ENCODE data around the gene LRRC26.

Gene LRRC26

GRCh38 chr9:137134191-137134590 is 35.7 kb downstream of the LRRC26 start:
- DNase-seq (ENCODE audit: extremely low spot score), result no peak
- CTCF ChIA-PET, result no interaction called here
- POLR2A ChIA-PET, result no interaction called here
- TF ChIP-seq ZNF384 (IDR thresholded peaks at IDR 0.05) (0 out of 2 replicates have a peak, but pooled peaks have one; percentile 47), SP1 (IDR thresholded peaks at IDR 0.05) (no peak)

- TF ChIP-seq BHLHE40 (IDR thresholded peaks at IDR 0.05; ENCODE audit: borderline replicate concordance) (no peak), ARNT (IDR thresholded peaks at IDR 0.05) (no peak), LEF1 (IDR thresholded peaks at IDR 0.05; ENCODE audit: borderline replicate concordance) (no peak), HDGF (IDR thresholded peaks at IDR 0.05; ENCODE audit: borderline replicate concordance) (no peak), ZNF384 (IDR thresholded peaks at IDR 0.05) (no peak), FOXA1 (IDR thresholded peaks at IDR 0.05) (no peak), PKNOX1 (IDR thresholded peaks at IDR 0.05) (no peak), TARDBP (IDR thresholded peaks at IDR 0.05) (no peak), SP1 (IDR thresholded peaks at IDR 0.05) (no peak), NFRKB (IDR thresholded peaks at IDR 0.05) (no peak)
- DNase-seq (ENCODE audit: extremely low spot score), result no peak
- ChIA-PET CTCF (interaction anchor here (0.7 to 2.4 kb wide), 6 partner anchors 20 to 182 kb away, joined by 3 to 8 read pairs (median 4); partner anchors contain the start of gene NPDC1), POLR2A (interaction anchor here (0.7 to 3.0 kb wide), 40 partner anchors 10 to 422 kb away, joined by 3 to 57 read pairs (median 4); partner anchors contain the start of genes CYSRT1, EXD3, GRIN1 and LRRC26)
Observed at GRCh38 chr9:137130176-137130755, 39.6 kb downstream of the LRRC26 start.

DNA sequence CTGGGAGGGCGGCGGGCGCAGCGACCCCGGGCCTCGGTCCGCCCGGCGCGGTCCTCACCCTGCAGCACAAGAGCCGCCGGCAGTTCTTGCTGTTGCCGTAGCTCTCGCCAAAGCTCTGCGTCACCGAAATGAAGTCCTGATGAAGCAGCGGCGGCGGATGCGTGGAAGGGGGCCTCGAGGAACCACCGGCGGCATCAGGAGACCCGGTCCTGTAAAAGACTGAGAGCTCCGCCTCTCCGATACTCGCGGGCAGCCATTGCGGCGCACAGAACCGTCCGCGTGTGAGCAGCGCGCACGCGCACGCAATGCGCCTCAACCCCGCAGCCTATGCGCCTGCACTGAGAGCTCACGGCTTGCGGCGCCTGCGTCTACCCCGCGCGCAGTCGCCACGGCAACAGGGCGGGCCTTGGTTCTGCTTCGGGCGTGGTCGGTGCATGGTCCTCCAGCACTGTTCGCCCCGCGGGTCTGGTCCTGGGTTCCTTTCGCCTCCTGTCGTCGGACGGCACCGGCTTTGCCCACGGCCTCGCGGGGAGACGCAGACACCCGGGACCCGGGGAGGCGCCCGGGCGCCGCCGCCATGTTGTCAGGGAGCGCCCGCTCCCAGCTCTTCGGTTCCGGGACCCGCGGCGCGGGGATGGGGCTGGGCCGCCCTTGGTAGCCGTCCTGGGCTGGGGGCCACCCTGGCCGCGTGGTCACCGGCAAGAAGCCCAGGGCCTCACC is 40.2 kb downstream of the LRRC26 start:
- peak; percentile 94 for DNase-seq (ENCODE audit: extremely low spot score)
- CTCF ChIA-PET, result interaction anchor here (0.7 to 2.4 kb wide), 7 partner anchors 21 to 182 kb away, joined by 3 to 8 read pairs (median 3); no protein-coding TSS in a partner anchor
- TF ChIP-seq BHLHE40 (IDR thresholded peaks at IDR 0.05; ENCODE audit: borderline replicate concordance), result no peak
- no peak for TF ChIP-seq ZNF384 (IDR thresholded peaks at IDR 0.05)
- TF ChIP-seq HDGF (IDR thresholded peaks at IDR 0.05; ENCODE audit: borderline replicate concordance), result 0 out of 2 replicates have a peak, but pooled peaks have one; percentile 32
- TF ChIP-seq L3MBTL2 (conservative IDR thresholded peaks at IDR 0.05), result peak; percentile 24
- no peak for TF ChIP-seq FOXM1 (IDR thresholded peaks at IDR 0.05; ENCODE audit: borderline replicate concordance)
- no peak for TF ChIP-seq FOXK2 (IDR thresholded peaks at IDR 0.05)
- peak; percentile 58; the same call in 1 of the 2 replicates for TF ChIP-seq CTBP1 (IDR thresholded peaks at IDR 0.05; ENCODE audit: borderline replicate concordance)
- TF ChIP-seq PKNOX1 (IDR thresholded peaks at IDR 0.05), result no peak
- POLR2A ChIA-PET, result interaction anchor here (0.7 to 3.0 kb wide), 42 partner anchors 10 to 423 kb away, joined by 3 to 57 read pairs (median 4); partner anchors contain the start of genes CYSRT1, EXD3, GRIN1 and LRRC26

- DNase-seq (ENCODE audit: extremely low spot score), result no peak
- TF ChIP-seq BHLHE40 (IDR thresholded peaks at IDR 0.05; ENCODE audit: borderline replicate concordance), result no peak
- TF ChIP-seq L3MBTL2 (conservative IDR thresholded peaks at IDR 0.05), result no peak
- TF ChIP-seq FOXK2 (IDR thresholded peaks at IDR 0.05), result no peak
- TF ChIP-seq ZNF384 (IDR thresholded peaks at IDR 0.05), result no peak
- no peak for TF ChIP-seq FOXM1 (IDR thresholded peaks at IDR 0.05; ENCODE audit: borderline replicate concordance)
- no peak for TF ChIP-seq HDGF (IDR thresholded peaks at IDR 0.05; ENCODE audit: borderline replicate concordance)
- no peak for TF ChIP-seq CTBP1 (IDR thresholded peaks at IDR 0.05; ENCODE audit: borderline replicate concordance)
- TF ChIP-seq PKNOX1 (IDR thresholded peaks at IDR 0.05), result no peak
- TF ChIP-seq FOXA1 (IDR thresholded peaks at IDR 0.05), result no peak
- TF ChIP-seq SP1 (IDR thresholded peaks at IDR 0.05), result no peak
- TF ChIP-seq LEF1 (IDR thresholded peaks at IDR 0.05; ENCODE audit: borderline replicate concordance), result no peak
- TF ChIP-seq NFRKB (IDR thresholded peaks at IDR 0.05), result no peak
- CTCF ChIA-PET, result interaction anchor here (0.8 to 2.4 kb wide), 6 partner anchors 22 to 108 kb away, joined by 3 to 8 read pairs (median 3); no protein-coding TSS in a partner anchor
- POLR2A ChIA-PET, result interaction anchor here (0.8 to 3.0 kb wide), 36 partner anchors 10 to 423 kb away, joined by 3 to 57 read pairs (median 5); partner anchors contain the start of genes CYSRT1, EXD3, GRIN1 and LRRC26
Observed at GRCh38 chr9:137128862-137129455, 40.9 kb downstream of the LRRC26 start.

DNA sequence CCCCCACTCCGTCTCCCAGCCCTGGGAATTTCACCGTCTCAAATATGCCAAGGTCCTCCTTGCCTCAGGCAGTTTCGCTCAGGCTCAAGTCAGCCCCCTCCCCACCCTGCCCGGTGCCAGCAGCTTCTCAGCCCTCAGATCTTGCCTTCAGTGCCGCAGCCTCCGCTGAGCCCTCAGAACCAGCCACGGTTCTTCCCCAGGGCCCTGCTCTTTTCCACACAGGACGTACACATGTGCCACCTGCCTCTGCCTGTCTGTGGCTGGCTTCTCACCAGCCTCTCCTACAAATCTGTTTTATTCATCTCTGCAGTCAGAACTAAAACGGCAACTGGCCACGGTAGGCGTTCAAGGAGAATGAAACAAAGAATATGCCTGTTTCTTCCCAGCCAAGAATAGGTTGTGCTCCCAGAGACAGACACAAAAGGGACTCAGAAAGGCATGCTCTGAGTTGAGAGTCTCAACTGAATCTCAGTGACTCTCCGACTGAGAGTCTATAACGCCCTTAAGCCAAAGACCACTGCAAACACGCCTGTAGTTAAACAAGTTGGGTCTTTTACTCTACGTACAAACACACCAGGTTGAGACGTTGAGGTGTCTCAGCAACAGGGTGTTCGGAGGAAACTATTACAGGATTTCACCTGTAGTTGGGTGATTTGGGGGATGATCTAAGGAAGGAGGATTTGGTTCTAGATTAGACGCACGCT is 41.5 kb downstream of the LRRC26 start:
- no peak for TF ChIP-seq ARNT (IDR thresholded peaks at IDR 0.05)
- TF ChIP-seq FOXA1 (IDR thresholded peaks at IDR 0.05), result no peak
- TF ChIP-seq NFRKB (IDR thresholded peaks at IDR 0.05), result no peak
- no peak for TF ChIP-seq LEF1 (IDR thresholded peaks at IDR 0.05; ENCODE audit: borderline replicate concordance)
- no peak for TF ChIP-seq ZNF384 (IDR thresholded peaks at IDR 0.05)
- no peak for TF ChIP-seq TARDBP (IDR thresholded peaks at IDR 0.05)
- no peak for TF ChIP-seq PKNOX1 (IDR thresholded peaks at IDR 0.05)
- TF ChIP-seq L3MBTL2 (conservative IDR thresholded peaks at IDR 0.05), result no peak
- TF ChIP-seq BHLHE40 (IDR thresholded peaks at IDR 0.05; ENCODE audit: borderline replicate concordance), result no peak
- no peak for TF ChIP-seq ELF4 (IDR thresholded peaks at IDR 0.05)
- TF ChIP-seq CTBP1 (IDR thresholded peaks at IDR 0.05; ENCODE audit: borderline replicate concordance), result no peak
- TF ChIP-seq SP1 (IDR thresholded peaks at IDR 0.05), result no peak
- TF ChIP-seq FOXM1 (IDR thresholded peaks at IDR 0.05; ENCODE audit: borderline replicate concordance), result no peak
- no peak for TF ChIP-seq HDGF (IDR thresholded peaks at IDR 0.05; ENCODE audit: borderline replicate concordance)
- TF ChIP-seq FOXK2 (IDR thresholded peaks at IDR 0.05), result no peak
- ChIA-PET CTCF (interaction anchor here (2.4 kb wide), 1 partner anchor 108 kb away, joined by 8 read pairs; no protein-coding TSS in a partner anchor), POLR2A (interaction anchor here (0.9 to 3.4 kb wide), 4 partner anchors 11 to 114 kb away, joined by 3 to 12 read pairs (median 6); partner anchors contain the start of gene TPRN)
- DNase-seq (ENCODE audit: extremely low spot score), result no peak
